B cell (primary cell): ENCODE results near the gene PPIH. TPM values are rescaled to one million over a fixed set of nuclear protein-coding genes. Genes with fewer than 3 reads are reported as not detected.

Source experiments
- ATAC-seq: fragments of 200-7000 bp; cut with Tn5 transposase; one replicate; pipeline ENCODE4 v1.10.0; 2021; ENCODE audit warnings: low read depth, mild to moderate bottlenecking, moderate number of reproducible peaks, moderate library complexity
- CTCF ChIA-PET: fragments of 350-600 bp; sonication (Branson Sonifier 250); formaldehyde crosslinking; loops from one replicate; lab custom pipeline; 2021; ENCODE audit warnings: antibody characterized with exemption, inconsistent platforms; lab: Charles Lee
- POLR2A ChIA-PET: fragments of 350-600 bp; sonication (Branson Sonifier 250); formaldehyde crosslinking; loops from one replicate; lab custom pipeline; 2021; ENCODE audit warnings: antibody characterized with exemption; lab: Charles Lee
- DNase-seq: peaks from one replicate; pipeline ENCODE4 v3.0.0; 2013
- H2AFZ ChIP-seq: 2 replicates; pipeline ENCODE4 v1.6.1; 2012; ENCODE audit warnings: mild to moderate bottlenecking, low read depth, low read length; ENCODE audit not compliant: insufficient read depth, poor library complexity, severe bottlenecking
- H3K27ac ChIP-seq, 2 donors: 1 replicate in 1 of 2; 2 replicates in 1 of 2; pipeline ENCODE4 v1.5.1; 2012 to 2013; ENCODE audit warnings: low read length in 2 of 2, mild to moderate bottlenecking in 2 of 2, moderate library complexity in 1 of 2
- H3K27me3 ChIP-seq, 4 experiments: fragments of 200-600 bp in 1 of 4; sonication (generic) in 1 of 4; replicated peaks in 1 of 4; 1 replicate in 2 of 4; 2 replicates in 2 of 4; pipeline versions ENCODE4 v1.6.1 to v1.7.0; 2013 to 2016; ENCODE audit warnings: low read length in 3 of 4, mild to moderate bottlenecking in 2 of 4, mixed read lengths in 1 of 4, moderate library complexity in 1 of 4; ENCODE audit not compliant: insufficient read depth in 4 of 4, control insufficient read depth in 3 of 4; ENCODE audit errors: control extremely low read depth in 1 of 4
- H3K36me3 ChIP-seq, 2 experiments: replicated peaks in 1 of 2; 1 replicate in 1 of 2; 2 replicates in 1 of 2; pipeline versions ENCODE4 v1.6.1 to v1.7.1; 2013; ENCODE audit warnings: low read length in 1 of 2; ENCODE audit not compliant: insufficient read depth in 2 of 2, control insufficient read depth in 1 of 2; ENCODE audit errors: control extremely low read depth in 1 of 2, extremely low read depth in 1 of 2
- H3K4me1 ChIP-seq, 2 donors: fragments of 200-600 bp in 1 of 2; sonication (generic) in 1 of 2; 1 replicate in 1 of 2; 2 replicates in 1 of 2; pipeline versions ENCODE4 v1.5.1 to v1.6.1; 2013 to 2017; ENCODE audit warnings: low read length in 2 of 2; ENCODE audit not compliant: control insufficient read depth in 2 of 2, insufficient read depth in 2 of 2
- H3K4me2 ChIP-seq: replicated peaks from 2 replicates; pipeline ENCODE3; 2012; ENCODE audit warnings: mild to moderate bottlenecking, low read depth, low read length; ENCODE audit not compliant: poor library complexity, severe bottlenecking
- H3K4me3 ChIP-seq, 5 experiments: fragments of 200-600 bp in 1 of 5; sonication (generic) in 1 of 5; 1 replicate in 3 of 5; 2 replicates in 2 of 5; pipeline versions ENCODE4 v1.5.1 to v1.7.0; 2011 to 2016; ENCODE audit warnings: low read length in 4 of 5, mild to moderate bottlenecking in 4 of 5, low read depth in 2 of 5, control low read depth in 1 of 5, moderate library complexity in 1 of 5; ENCODE audit not compliant: insufficient read depth in 1 of 5; ENCODE audit errors: control extremely low read depth in 1 of 5, extremely low read depth in 1 of 5
- H3K79me2 ChIP-seq: fragments of 200-600 bp; sonication (generic); one replicate; pipeline ENCODE4 v1.6.0; 2016; ENCODE audit warnings: low read length; ENCODE audit not compliant: control insufficient read depth, insufficient read depth
- H3K9ac ChIP-seq: fragments of 200-600 bp; sonication (generic); 2 replicates; pipeline ENCODE4 v1.6.1; 2017; ENCODE audit warnings: mild to moderate bottlenecking, low read length, moderate library complexity
- H3K9me3 ChIP-seq, 3 donors: one replicate each; pipeline versions ENCODE4 v1.6.1 to v1.7.1; 2013; ENCODE audit warnings: low read length in 2 of 3; ENCODE audit not compliant: control insufficient read depth in 2 of 3, insufficient read depth in 1 of 3; ENCODE audit errors: control extremely low read depth in 1 of 3
- H4K20me1 ChIP-seq: 2 replicates; pipeline ENCODE4 v1.6.0; 2012; ENCODE audit warnings: mild to moderate bottlenecking, low read length; ENCODE audit not compliant: insufficient read depth, control insufficient read depth, poor library complexity, severe bottlenecking
- H3K27ac Mint-ChIP-seq: one replicate; pipeline ENCODE4 v1.8.0; 2021; ENCODE audit warnings: mixed read lengths
- H3K27me3 Mint-ChIP-seq: one replicate; pipeline ENCODE4 v1.8.0; 2021; ENCODE audit warnings: mixed read lengths
- H3K4me1 Mint-ChIP-seq: one replicate; pipeline ENCODE4 v1.8.0; 2021; ENCODE audit warnings: mixed read lengths
- H3K4me3 Mint-ChIP-seq: one replicate; pipeline ENCODE4 v1.8.0; 2021; ENCODE audit warnings: mixed read lengths
- H3K9me3 Mint-ChIP-seq: one replicate; pipeline ENCODE4 v1.8.0; 2022; ENCODE audit warnings: mixed read lengths; ENCODE audit not compliant: insufficient read depth
- EZH2 ChIP-seq: IDR thresholded peaks from 2 replicates; pipeline ENCODE4 v1.6.1; 2012; ENCODE audit warnings: borderline replicate concordance, low read depth, mild to moderate bottlenecking, moderate library complexity, low read length; ENCODE audit not compliant: insufficient read depth, poor library complexity, severe bottlenecking
- WGBS: methylation state at CpG from one replicate; pipeline ENCODE4 v1.1.5; 2013; ENCODE audit warnings: missing lambda C conversion rate; ENCODE audit not compliant: insufficient coverage; 5-methylcytosine and 5-hydroxymethylcytosine counted together
- intact Hi-C: fragments of 100-400 bp; cut with micrococcal nuclease; formaldehyde crosslinking; loops from one replicate; pipeline ENCODE4 v1.10.0; 2022
- polyA plus RNA-seq: library from polyadenylated mRNA; depleted of rRNA; stranded (reverse); fragments of >200 nt; gene quantifications from 2 replicates; pipeline ENCODE4 v1.2.3, GENCODE V29; 2012
- total RNA-seq, 2 donors: library from RNA; stranded (reverse); fragments of 120-200 nt in 1 of 2; gene quantifications; 1 replicate in 1 of 2; 2 replicates in 1 of 2; pipeline versions ENCODE4 v1.2.3 to v1.2.4, GENCODE V29; 2013 to 2022
- TF ChIP-seq, protein P1 (sequence below): fragments of 200-600 bp; IDR thresholded peaks from one replicate; pipeline ENCODE4 v1.8.0; 2022; ENCODE audit warnings: antibody characterized with exemption, mild to moderate bottlenecking

Gene PPIH
- total and polyA plus RNA-seq, 2 donors (not counting 1 experiment from before 2014, with no cell fraction given) = 42.4 to 50.3 TPM

DNA sequence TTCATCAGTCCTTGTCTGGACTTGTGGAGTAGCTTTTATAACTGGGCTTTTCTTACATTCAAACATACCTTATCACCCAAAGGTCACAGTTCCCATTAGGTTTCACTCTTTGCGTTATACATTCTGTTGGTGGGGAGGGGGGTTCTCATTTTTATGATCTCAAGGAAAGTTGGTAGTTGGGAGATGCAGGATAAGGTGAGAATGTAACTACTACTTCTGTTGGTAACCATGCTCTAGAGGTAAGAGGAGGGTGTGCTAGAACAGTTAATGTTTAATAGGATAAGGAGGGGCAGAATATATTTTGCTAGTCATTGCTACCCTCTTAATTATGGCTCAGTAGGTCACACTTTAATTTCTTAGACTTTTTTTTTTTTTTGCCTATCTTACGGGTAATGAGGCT, 34.7 kb downstream of the PPIH start:
- no peak overlapping the region for H3K4me2 ChIP-seq
- H3K79me2 ChIP-seq = peaks cover 88% of the 10 kb centered on the region
- peaks cover 93% of the 10 kb centered on the region for H4K20me1 ChIP-seq
- peaks cover 55% of the 10 kb centered on the region for H3K4me1 Mint-ChIP-seq
- H3K27me3 ChIP-seq = no peaks in the 10 kb centered on the region
- ChIA-PET POLR2A (no interaction called here), CTCF (interaction anchor here (1.1 kb wide), 1 partner anchor 380 kb away, joined by 3 read pairs; no protein-coding TSS in a partner anchor)
- no peak for DNase-seq
- peaks cover 37 to 42% of the 10 kb centered on the region in 2 donors for H3K4me1 ChIP-seq
- no peak for ATAC-seq
- no peak overlapping the region for H3K4me3 ChIP-seq
- WGBS = no CpG with 5 or more reads among the region's 2 CpGs
- H3K27ac Mint-ChIP-seq = peak overlapping the region; percentile 7
- no peak overlapping the region for H3K27ac ChIP-seq
- H3K9ac ChIP-seq = no peak overlapping the region
- TF ChIP-seq EZH2 = no peak
- TF ChIP-seq, protein P1, sequence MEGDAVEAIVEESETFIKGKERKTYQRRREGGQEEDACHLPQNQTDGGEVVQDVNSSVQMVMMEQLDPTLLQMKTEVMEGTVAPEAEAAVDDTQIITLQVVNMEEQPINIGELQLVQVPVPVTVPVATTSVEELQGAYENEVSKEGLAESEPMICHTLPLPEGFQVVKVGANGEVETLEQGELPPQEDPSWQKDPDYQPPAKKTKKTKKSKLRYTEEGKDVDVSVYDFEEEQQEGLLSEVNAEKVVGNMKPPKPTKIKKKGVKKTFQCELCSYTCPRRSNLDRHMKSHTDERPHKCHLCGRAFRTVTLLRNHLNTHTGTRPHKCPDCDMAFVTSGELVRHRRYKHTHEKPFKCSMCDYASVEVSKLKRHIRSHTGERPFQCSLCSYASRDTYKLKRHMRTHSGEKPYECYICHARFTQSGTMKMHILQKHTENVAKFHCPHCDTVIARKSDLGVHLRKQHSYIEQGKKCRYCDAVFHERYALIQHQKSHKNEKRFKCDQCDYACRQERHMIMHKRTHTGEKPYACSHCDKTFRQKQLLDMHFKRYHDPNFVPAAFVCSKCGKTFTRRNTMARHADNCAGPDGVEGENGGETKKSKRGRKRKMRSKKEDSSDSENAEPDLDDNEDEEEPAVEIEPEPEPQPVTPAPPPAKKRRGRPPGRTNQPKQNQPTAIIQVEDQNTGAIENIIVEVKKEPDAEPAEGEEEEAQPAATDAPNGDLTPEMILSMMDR = no peak
- no peak overlapping the region for H3K4me3 Mint-ChIP-seq
- H3K36me3 ChIP-seq = peaks cover 6 to 58% of the 10 kb centered on the region in 2 experiments
- no peak overlapping the region for H2AFZ ChIP-seq
- no peaks in the 10 kb centered on the region for H3K9me3 Mint-ChIP-seq
- no peaks in the 10 kb centered on the region for H3K9me3 ChIP-seq
- intact Hi-C loops = no loop called here
- no peaks in the 10 kb centered on the region for H3K27me3 Mint-ChIP-seq

DNA sequence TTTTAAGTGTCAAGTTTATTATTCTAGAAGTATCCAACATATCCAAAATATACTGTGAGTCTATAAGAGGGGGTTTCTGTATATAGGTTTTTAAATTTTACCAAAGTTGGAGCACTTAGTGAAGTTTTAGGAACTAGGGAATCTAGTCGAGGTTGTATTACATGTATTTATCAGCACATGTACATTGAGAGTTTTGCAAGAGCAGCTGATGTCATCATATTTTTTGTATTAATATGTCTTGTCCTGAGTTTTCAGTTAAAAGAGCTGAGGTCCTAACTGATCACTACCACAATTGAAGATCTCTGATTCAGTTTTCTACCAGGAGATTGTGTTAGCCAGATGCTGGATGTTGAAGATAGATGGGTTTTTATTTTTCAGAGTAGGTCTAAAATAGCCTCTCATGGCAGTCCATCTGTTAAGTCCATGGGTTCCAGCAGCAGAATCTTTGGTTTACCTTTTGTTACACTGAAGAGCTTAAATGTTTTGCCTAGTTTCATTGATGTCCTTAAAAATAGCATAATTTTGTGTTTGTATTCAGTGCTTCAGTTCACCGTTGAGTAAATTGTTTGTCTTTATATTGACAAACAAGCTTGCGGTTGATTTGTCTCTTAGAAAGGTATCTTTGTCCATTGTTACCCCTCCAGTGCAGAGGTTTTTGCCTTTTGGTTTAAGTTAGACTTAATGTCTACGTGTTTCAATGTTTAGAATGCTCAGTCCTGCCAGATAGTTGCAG, 40.0 kb downstream of the PPIH start:
- Histone ChIP-seq H3K4me1 (no peaks in the 10 kb centered on the region), H3K79me2 (peaks cover 43% of the 10 kb centered on the region), H3K9me3 (no peaks in the 10 kb centered on the region), H3K4me2 (no peak overlapping the region), H4K20me1 (peaks cover 58% of the 10 kb centered on the region), H3K27me3 (no peaks in the 10 kb centered on the region), H3K4me3 (no peak overlapping the region), H2AFZ (no peak overlapping the region), H3K36me3 (peaks cover 5 to 90% of the 10 kb centered on the region in 2 experiments), H3K27ac (no peak overlapping the region), H3K9ac (no peak overlapping the region)
- Mint-ChIP-seq H3K9me3 (no peaks in the 10 kb centered on the region), H3K4me3 (no peak overlapping the region), H3K27ac (peak overlapping the region; percentile 18), H3K27me3 (no peaks in the 10 kb centered on the region), H3K4me1 (peaks cover 5% of the 10 kb centered on the region)
- no peak for DNase-seq
- ChIA-PET POLR2A (no interaction called here), CTCF (no interaction called here)
- intact Hi-C loops = no loop called here
- no peak for ATAC-seq
- no peak for TF ChIP-seq EZH2
- TF ChIP-seq, protein P1 = no peak
- WGBS = 100% methylated on average over 2 of the region's 4 CpGs
